HEK293 (cell line): ENCODE data around the gene LRRC8B.

Experiments used
- CTCF ChIA-PET: fragments of 350-600 bp; formaldehyde crosslinking; extraction: SDS; loops from one replicate; lab custom pipeline; 2021; ENCODE audit warnings: antibody characterized with exemption; lab: Yijun Ruan, JAX
- POLR2A ChIA-PET: fragments of 300-600 bp; formaldehyde crosslinking; extraction: SDS; loops from one replicate; lab custom pipeline; 2020; ENCODE audit warnings: antibody characterized with exemption, inconsistent platforms; lab: Yijun Ruan, JAX
- H3K27ac ChIP-seq: fragments of 200-500 bp; sonication (Bioruptor generic); 2 replicates; pipeline ENCODE4 v1.5.1; 2014; ENCODE audit warnings: low read depth, low read length, control low read depth, inconsistent platforms; ENCODE audit errors: extremely low read depth
- H3K36me3 ChIP-seq, 2 experiments: fragments of 200-500 bp in 1 of 2; sonication (Bioruptor generic) in 1 of 2; 1 replicate in 1 of 2; 2 replicates in 1 of 2; pipeline ENCODE4 v1.5.1; 2014 to 2017; ENCODE audit warnings: inconsistent platforms in 2 of 2, low read length in 2 of 2; ENCODE audit not compliant: control insufficient read depth in 2 of 2, insufficient read depth in 1 of 2
- H3K4me1 ChIP-seq: fragments of 200-500 bp; sonication (Bioruptor generic); 2 replicates; pipeline ENCODE4 v1.5.1; 2014; ENCODE audit warnings: mild to moderate bottlenecking, low read length, inconsistent platforms; ENCODE audit not compliant: control insufficient read depth, insufficient read depth
- H3K4me3 ChIP-seq: 2 replicates; pipeline ENCODE4 v1.5.1; 2011; ENCODE audit warnings: low read depth, mild to moderate bottlenecking, control low read depth, low read length, moderate library complexity
- H3K9me3 ChIP-seq: fragments of 200-500 bp; sonication (Bioruptor generic); 2 replicates; pipeline ENCODE4 v1.5.1; 2014; ENCODE audit warnings: low read depth, low read length, inconsistent platforms; ENCODE audit not compliant: control insufficient read depth, insufficient read depth
- FEZF1 ChIP-seq: fragments of 450-650 bp; formaldehyde crosslinking; IDR thresholded peaks from 2 replicates; pipeline ENCODE4 v1.5.1; 2016; ENCODE audit warnings: missing biosample characterization, missing genetic modification characterization
- PRDM1 ChIP-seq: fragments of 450-650 bp; formaldehyde crosslinking; IDR thresholded peaks from 2 replicates; pipeline ENCODE4; 2016; ENCODE audit warnings: missing biosample characterization, missing genetic modification characterization
- PRDM4 ChIP-seq: fragments of 450-650 bp; formaldehyde crosslinking; IDR thresholded peaks from 2 replicates; pipeline ENCODE4 v1.5.1; 2017; ENCODE audit warnings: missing biosample characterization, missing genetic modification characterization
- RBAK ChIP-seq: fragments of 450-650 bp; formaldehyde crosslinking; IDR thresholded peaks from 2 replicates; pipeline ENCODE4 v1.5.1; 2016; ENCODE audit warnings: missing biosample characterization, missing genetic modification characterization
- SALL2 ChIP-seq: fragments of 450-650 bp; formaldehyde crosslinking; IDR thresholded peaks from 2 replicates; pipeline ENCODE4 v1.5.0; 2017; ENCODE audit warnings: missing biosample characterization, mild to moderate bottlenecking, missing genetic modification characterization, borderline replicate concordance
- ZBTB11 ChIP-seq: fragments of 450-650 bp; formaldehyde crosslinking; conservative IDR thresholded peaks from 2 replicates; pipeline ENCODE4 v1.5.1; 2016; ENCODE audit warnings: low read depth, missing biosample characterization, missing genetic modification characterization
- ZNF138 ChIP-seq: fragments of 450-650 bp; formaldehyde crosslinking; IDR thresholded peaks from 2 replicates; pipeline ENCODE4 v1.5.1; 2016; ENCODE audit warnings: missing biosample characterization, missing genetic modification characterization, borderline replicate concordance
- ZNF140 ChIP-seq: fragments of 450-650 bp; formaldehyde crosslinking; IDR thresholded peaks from 2 replicates; pipeline ENCODE4 v1.5.1; 2016; ENCODE audit warnings: missing biosample characterization, missing genetic modification characterization
- ZNF239 ChIP-seq: fragments of 450-650 bp; formaldehyde crosslinking; IDR thresholded peaks from 2 replicates; pipeline ENCODE4 v1.5.1; 2016; ENCODE audit warnings: missing biosample characterization, missing genetic modification characterization
- ZNF274 ChIP-seq, 2 experiments: fragments of 200-500 bp in 1 of 2; fragments of 450-650 bp in 1 of 2; sonication (Bioruptor generic) in 1 of 2; formaldehyde crosslinking in 1 of 2; IDR thresholded peaks; 2 replicates each; pipeline versions ENCODE4 v1.5.1 to v1.6.1; 2014 to 2016; ENCODE audit warnings: borderline replicate concordance in 1 of 2, inconsistent platforms in 1 of 2, low read length in 1 of 2, missing biosample characterization in 1 of 2, missing genetic modification characterization in 1 of 2
- ZNF514 ChIP-seq: fragments of 450-650 bp; formaldehyde crosslinking; IDR thresholded peaks from 2 replicates; pipeline ENCODE4 v1.5.1; 2016; ENCODE audit warnings: missing biosample characterization, missing genetic modification characterization
- ZNF549 ChIP-seq: fragments of 450-650 bp; IDR thresholded peaks from 2 replicates; pipeline ENCODE4 v1.5.1; 2018; ENCODE audit warnings: missing biosample characterization, missing genetic modification characterization, mild to moderate bottlenecking, inconsistent platforms, moderate library complexity
- ZNF561 ChIP-seq: fragments of 450-650 bp; IDR thresholded peaks from 2 replicates; pipeline ENCODE4 v1.5.1; 2018; ENCODE audit warnings: missing biosample characterization, missing genetic modification characterization, borderline replicate concordance
- ZNF600 ChIP-seq: fragments of 450-650 bp; formaldehyde crosslinking; IDR thresholded peaks from 2 replicates; pipeline ENCODE4 v1.5.1; 2016; ENCODE audit warnings: missing biosample characterization, missing genetic modification characterization
- ZNF621 ChIP-seq: fragments of 450-650 bp; formaldehyde crosslinking; IDR thresholded peaks from 2 replicates; pipeline ENCODE4 v1.5.1; 2017; ENCODE audit warnings: missing biosample characterization, missing genetic modification characterization
- TF ChIP-seq, protein P1 (sequence below): fragments of 450-650 bp; formaldehyde crosslinking; IDR thresholded peaks from 2 replicates; pipeline ENCODE4; 2016; ENCODE audit warnings: missing biosample characterization, missing genetic modification characterization
- TF ChIP-seq, protein P2 (sequence below): fragments of 450-650 bp; formaldehyde crosslinking; IDR thresholded peaks from 2 replicates; pipeline ENCODE4 v1.5.1; 2016; ENCODE audit warnings: missing biosample characterization, missing genetic modification characterization
- TF ChIP-seq, protein P3 (sequence below): fragments of 450-650 bp; formaldehyde crosslinking; IDR thresholded peaks from 2 replicates; pipeline ENCODE4 v1.5.1; 2016; ENCODE audit warnings: missing biosample characterization, missing genetic modification characterization

LRRC8B gene

GRCh38 chr1:89615676-89616598 is 91.3 kb downstream of the LRRC8B start (continued):
- TF ChIP-seq ZNF239 (tag by site-specific recombination) (no peak), ZNF274 (IDR thresholded peaks at IDR 0.05; ENCODE audit: low read length) (no peak), ZNF274 (tag by site-specific recombination; IDR thresholded peaks at IDR 0.05; ENCODE audit: borderline replicate concordance) (no peak)
- TF ChIP-seq, all 188 proteins: peak for 0

- Histone ChIP-seq H3K27ac (no peak overlapping the region), H3K9me3 (no peaks in the 10 kb centered on the region), H3K4me3 (no peak overlapping the region), H3K36me3 (no peaks in the 10 kb centered on the region), H3K4me1 (no peaks in the 10 kb centered on the region)
- POLR2A ChIA-PET = no interaction called here
- CTCF ChIA-PET = interaction anchor here (0.8 to 2.1 kb wide), 9 partner anchors 8 to 632 kb away, joined by 3 to 10 read pairs (median 3); no protein-coding TSS in a partner anchor
- TF ChIP-seq, protein P1, sequence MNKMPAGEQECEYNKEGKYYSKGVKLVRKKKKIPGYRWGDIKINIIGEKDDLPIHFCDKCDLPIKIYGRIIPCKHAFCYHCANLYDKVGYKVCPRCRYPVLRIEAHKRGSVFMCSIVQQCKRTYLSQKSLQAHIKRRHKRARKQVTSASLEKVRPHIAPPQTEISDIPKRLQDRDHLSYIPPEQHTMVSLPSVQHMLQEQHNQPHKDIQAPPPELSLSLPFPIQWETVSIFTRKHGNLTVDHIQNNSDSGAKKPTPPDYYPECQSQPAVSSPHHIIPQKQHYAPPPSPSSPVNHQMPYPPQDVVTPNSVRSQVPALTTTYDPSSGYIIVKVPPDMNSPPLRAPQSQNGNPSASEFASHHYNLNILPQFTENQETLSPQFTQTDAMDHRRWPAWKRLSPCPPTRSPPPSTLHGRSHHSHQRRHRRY (tag by site-specific recombination) = no peak
- no peak for TF ChIP-seq ZNF514
- TF ChIP-seq ZNF138 (tag by site-specific recombination) = no peak
- TF ChIP-seq PRDM4 = no peak
- TF ChIP-seq ZBTB11 (tag by site-specific recombination) = no peak
- no peak for TF ChIP-seq ZNF621
- no peak for TF ChIP-seq FEZF1 (tag by site-specific recombination)
- TF ChIP-seq PRDM1 = no peak
- TF ChIP-seq SALL2 (tag by site-specific recombination) = no peak
- no peak for TF ChIP-seq RBAK
- TF ChIP-seq ZNF140 (tag by site-specific recombination) = no peak
- TF ChIP-seq, protein P2, sequence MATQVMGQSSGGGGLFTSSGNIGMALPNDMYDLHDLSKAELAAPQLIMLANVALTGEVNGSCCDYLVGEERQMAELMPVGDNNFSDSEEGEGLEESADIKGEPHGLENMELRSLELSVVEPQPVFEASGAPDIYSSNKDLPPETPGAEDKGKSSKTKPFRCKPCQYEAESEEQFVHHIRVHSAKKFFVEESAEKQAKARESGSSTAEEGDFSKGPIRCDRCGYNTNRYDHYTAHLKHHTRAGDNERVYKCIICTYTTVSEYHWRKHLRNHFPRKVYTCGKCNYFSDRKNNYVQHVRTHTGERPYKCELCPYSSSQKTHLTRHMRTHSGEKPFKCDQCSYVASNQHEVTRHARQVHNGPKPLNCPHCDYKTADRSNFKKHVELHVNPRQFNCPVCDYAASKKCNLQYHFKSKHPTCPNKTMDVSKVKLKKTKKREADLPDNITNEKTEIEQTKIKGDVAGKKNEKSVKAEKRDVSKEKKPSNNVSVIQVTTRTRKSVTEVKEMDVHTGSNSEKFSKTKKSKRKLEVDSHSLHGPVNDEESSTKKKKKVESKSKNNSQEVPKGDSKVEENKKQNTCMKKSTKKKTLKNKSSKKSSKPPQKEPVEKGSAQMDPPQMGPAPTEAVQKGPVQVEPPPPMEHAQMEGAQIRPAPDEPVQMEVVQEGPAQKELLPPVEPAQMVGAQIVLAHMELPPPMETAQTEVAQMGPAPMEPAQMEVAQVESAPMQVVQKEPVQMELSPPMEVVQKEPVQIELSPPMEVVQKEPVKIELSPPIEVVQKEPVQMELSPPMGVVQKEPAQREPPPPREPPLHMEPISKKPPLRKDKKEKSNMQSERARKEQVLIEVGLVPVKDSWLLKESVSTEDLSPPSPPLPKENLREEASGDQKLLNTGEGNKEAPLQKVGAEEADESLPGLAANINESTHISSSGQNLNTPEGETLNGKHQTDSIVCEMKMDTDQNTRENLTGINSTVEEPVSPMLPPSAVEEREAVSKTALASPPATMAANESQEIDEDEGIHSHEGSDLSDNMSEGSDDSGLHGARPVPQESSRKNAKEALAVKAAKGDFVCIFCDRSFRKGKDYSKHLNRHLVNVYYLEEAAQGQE = no peak
- TF ChIP-seq, protein P3, sequence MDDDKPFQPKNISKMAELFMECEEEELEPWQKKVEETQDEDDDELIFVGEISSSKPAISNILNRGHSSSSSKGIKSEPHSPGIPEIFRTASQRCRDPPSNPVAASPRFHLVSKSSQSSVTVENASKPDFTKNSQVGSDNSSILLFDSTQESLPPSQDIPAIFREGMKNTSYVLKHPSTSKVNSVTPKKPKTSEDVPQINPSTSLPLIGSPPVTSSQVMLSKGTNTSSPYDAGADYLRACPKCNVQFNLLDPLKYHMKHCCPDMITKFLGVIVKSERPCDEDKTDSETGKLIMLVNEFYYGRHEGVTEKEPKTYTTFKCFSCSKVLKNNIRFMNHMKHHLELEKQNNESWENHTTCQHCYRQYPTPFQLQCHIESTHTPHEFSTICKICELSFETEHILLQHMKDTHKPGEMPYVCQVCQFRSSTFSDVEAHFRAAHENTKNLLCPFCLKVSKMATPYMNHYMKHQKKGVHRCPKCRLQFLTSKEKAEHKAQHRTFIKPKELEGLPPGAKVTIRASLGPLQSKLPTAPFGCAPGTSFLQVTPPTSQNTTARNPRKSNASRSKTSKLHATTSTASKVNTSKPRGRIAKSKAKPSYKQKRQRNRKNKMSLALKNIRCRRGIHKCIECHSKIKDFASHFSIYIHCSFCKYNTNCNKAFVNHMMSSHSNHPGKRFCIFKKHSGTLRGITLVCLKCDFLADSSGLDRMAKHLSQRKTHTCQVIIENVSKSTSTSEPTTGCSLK (tag by site-specific recombination) = no peak
- TF ChIP-seq ZNF600 (tag by site-specific recombination) = no peak
- no peak for TF ChIP-seq ZNF549 (tag by site-specific recombination)
- TF ChIP-seq ZNF561 (tag by site-specific recombination) = no peak
Measured at GRCh38 chr1:89616844-89617627, 92.4 kb downstream of the LRRC8B start.
